Skin epidermis (tissue), 12 donors: ENCODE measurements around the gene KIN.
"Not testable (repeated sequence)": the region's sequence is repeated elsewhere in the genome, so short reads cannot be mapped to it uniquely, and the experiment has no call there.

Experiments
- H3K27ac ChIP-seq, 21 experiments: fragments of 200-600 bp; sonication (generic) in 11 of 21; one replicate each; pipeline ENCODE4 v1.5.0; 2020; ENCODE audit warnings: mild to moderate bottlenecking in 3 of 21, inconsistent platforms in 2 of 21, moderate library complexity in 2 of 21
- H3K4me3 ChIP-seq, 7 experiments: fragments of 200-600 bp; sonication (generic) in 2 of 7; one replicate each; pipeline ENCODE4 v1.5.0; 2020; ENCODE audit warnings: inconsistent platforms in 2 of 7, mild to moderate bottlenecking in 2 of 7, moderate library complexity in 1 of 7

The KIN gene

DNA sequence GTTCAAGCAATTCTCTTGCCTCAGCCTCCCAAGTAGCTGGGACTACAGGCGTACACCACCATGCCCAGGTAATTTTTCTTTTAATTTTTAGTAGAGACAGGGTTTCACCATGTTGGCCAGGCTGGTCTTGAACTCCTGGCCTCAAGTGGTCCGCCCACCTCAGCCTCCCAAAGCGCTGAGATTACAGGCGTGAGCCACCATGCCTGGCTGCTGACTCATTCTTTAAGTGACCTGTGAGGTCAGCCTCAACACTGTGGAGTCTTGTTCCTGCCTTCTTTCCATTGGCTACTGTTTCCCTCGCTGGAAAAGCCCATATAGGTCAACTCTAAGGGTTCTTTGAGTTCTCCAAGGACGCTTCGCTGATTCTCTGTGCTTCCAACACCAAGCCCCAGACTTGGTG lies 39.2 kb downstream of the KIN start:
- not testable (repeated sequence) for H3K27ac ChIP-seq, H3K4me3 ChIP-seq

DNA sequence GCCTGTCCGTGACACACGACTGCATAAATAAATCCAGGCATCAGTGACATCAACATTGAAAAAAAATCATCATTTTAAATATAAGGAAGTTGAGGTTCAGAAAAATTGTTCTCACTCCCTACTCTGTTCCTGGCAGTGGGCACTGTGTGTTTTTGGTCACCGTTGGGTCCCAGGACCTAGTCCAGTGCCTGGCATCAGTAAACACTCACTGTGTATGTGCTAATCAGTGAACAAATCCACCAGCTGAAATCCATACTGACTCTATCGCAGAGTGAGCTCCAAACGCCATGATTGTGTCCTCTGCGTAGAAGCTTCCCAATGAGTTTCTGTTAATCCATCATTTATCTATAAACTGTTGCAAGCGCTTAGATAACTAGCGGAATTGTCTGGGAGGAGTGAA lies 43.5 kb downstream of the KIN start:
- no peak overlapping the region for H3K27ac ChIP-seq

DNA sequence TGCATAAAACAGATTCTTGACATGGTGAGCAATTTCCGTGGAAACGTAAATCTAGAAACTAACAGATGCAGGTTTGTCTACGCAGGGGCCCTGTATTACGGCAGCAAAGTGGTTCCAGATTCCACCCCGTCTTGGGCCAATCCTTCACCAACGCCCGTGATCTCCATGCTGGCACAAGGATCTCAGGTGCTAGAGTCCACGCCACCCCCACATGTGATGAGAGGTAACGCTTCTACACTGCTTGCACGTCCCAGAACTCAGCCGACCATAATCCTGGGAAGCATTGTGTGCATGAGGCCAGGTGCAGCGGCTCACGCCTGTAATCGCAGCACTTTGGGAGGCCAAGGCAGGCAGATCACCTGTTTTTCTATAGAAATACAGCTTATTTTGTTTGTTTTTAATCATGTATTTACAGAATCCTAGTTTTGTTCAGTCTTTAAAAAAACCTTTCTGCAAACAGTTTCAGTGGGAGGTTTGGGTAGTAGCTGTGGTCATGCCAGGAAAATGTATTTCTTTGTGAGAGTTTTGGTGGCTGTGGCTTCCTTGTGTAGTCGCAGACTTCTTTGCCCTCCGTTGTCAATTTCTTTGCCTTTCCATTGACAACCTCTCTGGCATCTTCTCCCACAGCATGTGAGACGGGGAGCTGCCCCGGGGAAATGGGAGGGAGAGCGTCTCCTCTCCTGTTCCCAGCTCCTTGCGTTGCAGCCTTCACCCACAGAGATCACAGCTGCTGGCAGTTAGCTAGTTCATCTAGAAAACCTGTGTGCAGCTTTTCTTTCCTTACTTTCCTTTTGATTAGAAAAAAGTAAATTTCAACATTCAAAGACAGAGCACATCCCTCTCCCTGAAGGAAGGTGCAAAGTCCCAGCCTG lies 49.0 kb downstream of the KIN start:
- no peak overlapping the region for H3K4me3 ChIP-seq
- no peak overlapping the region for H3K27ac ChIP-seq

More for the DNA sequence above, 43.5 kb downstream of the KIN start:
- H3K4me3 ChIP-seq, result no peak overlapping the region

DNA sequence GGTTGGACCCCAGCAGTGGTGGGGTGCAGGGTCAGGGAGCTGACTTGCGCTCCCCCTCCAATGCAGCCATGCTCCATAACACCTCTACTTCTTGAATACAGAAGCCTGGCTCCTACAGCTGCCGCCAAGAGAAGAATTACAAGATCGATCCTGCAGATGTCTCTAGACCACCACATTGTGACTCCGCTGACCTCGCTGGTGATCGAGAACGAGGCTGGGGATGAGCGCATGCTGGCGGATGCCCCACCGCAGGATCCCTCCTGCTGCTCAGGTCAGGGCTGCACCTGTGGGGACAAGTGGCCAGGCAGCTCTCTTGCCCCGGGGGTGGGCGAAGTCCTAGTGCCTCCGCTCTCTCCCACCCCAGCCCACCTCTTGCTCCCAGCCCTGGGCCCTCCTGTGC lies 53.0 kb downstream of the KIN start:
- no peak overlapping the region for H3K4me3 ChIP-seq
- no peak overlapping the region for H3K27ac ChIP-seq

DNA sequence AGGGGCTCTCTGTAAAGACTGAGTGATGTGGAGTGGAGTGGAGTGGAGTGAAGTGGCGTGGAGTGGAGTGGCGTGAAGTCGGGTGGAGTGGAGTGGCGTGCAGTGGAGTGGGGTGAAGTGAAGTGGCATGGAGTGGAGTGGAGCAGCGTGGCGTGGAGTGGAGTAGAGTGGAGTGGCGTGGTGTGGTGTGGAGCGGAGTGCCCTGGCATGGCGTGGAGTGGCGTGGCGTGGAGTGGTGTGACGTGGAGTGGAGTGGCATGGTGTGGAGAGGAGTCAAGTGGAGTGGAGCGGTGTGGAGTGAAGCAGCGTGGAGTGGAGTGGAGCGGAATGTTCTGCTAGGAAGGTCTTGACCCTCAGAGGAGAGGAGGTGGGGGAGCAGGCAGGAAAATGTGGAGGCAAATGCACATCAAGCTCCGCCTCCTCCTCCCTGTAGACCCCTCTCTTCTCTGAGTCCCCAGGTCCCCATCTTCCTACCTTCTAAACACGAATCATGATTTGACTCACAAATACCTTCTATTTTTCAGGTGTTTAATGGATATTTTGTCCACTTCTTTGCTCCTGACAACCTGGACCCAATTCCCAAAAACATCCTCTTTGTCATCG lies 64.8 kb downstream of the KIN start:
- no peak overlapping the region for H3K4me3 ChIP-seq
- H3K27ac ChIP-seq, result no peak overlapping the region

DNA sequence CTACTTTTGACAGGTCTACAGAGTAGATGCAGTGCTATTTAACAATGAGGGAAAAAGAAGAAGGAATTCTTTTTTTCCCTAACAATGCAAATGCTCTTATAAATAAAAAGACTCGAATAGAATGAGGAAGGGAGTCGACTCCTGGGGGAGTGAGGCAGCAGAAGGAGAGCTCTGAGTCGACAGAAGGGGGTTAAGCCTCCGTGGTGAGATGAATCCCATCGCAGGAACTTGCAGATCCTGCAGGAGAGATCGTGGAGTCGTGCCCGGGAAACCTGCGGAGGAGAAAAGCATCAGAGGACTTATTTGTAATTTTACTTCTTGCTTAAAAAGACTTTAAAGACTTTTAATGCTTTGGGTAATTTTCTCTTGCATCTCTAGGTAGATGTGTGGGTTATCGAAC lies 67.3 kb downstream of the KIN start:
- H3K27ac ChIP-seq, result no peak overlapping the region
- H3K4me3 ChIP-seq, result no peak overlapping the region

DNA sequence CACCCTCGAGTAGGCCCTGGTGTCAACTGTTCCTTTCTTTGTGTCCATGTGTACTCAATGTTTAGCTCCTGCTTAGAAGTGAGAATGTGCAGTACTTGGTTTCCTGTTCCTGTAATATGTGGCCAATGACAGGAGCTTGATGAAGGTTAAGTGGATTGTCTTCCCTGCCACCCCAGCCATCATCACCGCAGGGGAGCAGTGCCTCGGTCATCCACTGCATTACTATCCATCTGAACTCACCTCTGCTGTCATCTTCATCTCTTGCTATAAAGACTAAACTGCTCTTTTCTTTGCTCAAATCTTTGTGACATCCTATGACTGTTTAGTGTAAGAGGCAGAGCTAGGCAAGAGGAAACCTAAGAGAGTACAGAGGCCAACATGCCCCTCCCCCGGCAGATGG lies 69.1 kb downstream of the KIN start:
- no peak overlapping the region for H3K27ac ChIP-seq
- no peak overlapping the region for H3K4me3 ChIP-seq

DNA sequence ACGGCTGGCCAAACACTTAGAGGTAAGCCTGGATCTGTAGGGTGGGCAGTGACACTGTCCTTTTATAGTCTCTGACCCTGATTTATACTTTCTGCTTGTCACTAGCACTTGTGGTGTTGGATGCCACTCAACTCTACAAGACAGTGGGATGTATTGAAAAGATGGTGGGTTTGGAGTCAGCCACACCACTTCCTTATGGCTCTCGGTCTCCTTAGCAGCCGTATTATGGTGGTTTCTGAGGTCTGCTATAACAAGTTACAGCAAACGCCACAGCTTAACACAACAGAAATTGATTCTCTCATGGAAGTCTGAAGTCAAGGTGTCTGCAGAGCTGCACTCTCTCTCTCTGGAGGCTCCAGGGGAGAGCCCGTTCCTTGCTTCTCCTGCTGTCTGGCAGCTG lies 70.0 kb downstream of the KIN start:
- H3K27ac ChIP-seq, result no peak overlapping the region

DNA sequence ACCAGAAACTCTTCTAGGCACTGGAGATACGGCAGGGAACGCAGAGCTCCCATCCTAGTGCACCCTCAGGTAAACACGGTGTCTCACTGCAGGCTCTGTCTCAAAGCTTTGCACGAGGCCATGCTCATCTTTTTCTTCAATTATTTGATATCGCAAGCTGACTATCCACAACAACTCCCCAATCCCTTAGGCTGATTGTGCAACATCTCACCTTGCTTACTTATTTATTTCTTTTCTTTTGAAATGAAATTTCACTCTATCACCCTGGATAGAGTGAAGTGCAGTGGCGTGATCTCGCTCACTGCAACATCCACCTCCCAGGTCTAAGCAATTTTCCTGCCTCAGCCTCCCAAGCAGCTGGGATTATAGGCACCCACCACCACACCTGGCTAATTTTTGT lies 72.3 kb downstream of the KIN start:
- no peak overlapping the region for H3K27ac ChIP-seq
- H3K4me3 ChIP-seq, result no peak overlapping the region

More for the DNA sequence above, 70.0 kb downstream of the KIN start:
- H3K4me3 ChIP-seq, result no peak overlapping the region

DNA sequence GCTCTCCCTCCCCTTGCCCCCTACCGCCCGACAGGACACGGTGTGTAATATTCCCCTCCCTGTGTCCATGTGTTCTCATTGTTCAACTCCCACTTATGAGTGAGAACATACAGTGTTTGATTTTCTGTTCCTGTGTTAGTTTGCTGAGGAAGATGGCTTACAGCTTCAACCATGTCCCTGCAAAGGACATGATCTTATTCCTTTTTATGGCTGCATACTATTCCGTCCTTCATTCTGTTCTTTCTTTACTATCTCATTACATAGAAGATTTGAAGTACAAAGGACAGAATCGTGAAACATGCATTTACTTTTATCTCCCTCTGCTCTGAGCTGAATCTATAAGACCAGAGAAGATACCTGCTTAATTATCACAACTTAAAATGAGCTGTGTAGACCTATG lies 76.7 kb downstream of the KIN start:
- not testable (repeated sequence) for H3K4me3 ChIP-seq, H3K27ac ChIP-seq

DNA sequence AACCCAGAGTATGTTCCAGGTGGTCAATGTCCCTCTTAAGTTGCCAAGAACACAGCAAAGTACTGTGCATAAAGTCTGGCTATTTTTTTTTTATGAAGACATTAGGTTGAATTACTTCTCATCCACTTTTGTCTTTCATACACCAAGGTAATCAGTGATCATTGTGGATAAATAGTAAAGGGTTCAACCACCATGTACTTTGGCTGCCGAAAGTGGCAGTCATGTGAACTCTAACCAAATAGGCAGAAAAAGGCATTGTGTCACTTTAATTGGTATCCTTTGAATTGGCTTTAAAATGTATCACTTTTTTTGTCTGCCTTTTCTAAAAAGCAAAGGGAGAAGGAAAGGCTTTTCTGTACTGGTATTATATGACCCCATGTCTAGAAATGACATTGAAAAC lies 77.3 kb downstream of the KIN start:
- Histone ChIP-seq H3K27ac (no peak overlapping the region), H3K4me3 (no peak overlapping the region)

DNA sequence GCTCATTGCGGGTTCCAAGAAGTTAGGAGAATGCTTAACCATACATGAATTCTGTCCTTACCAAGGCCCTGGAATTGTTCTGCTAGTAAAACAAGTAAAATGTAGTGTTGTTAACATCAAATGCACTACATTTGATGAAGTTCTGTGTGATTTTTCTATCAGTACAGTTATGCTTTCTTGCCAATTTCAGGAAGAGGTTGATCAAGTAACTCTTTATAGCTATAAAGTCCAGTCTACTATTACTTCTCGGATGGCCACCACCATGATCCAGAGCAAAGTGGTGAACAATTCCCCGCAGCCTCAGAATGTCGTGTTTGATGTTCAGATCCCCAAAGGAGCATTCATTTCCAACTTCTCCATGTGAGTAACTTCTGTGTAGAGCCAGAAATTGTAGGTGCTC lies 79.0 kb downstream of the KIN start:
- H3K4me3 ChIP-seq, result no peak overlapping the region
- no peak overlapping the region for H3K27ac ChIP-seq

DNA sequence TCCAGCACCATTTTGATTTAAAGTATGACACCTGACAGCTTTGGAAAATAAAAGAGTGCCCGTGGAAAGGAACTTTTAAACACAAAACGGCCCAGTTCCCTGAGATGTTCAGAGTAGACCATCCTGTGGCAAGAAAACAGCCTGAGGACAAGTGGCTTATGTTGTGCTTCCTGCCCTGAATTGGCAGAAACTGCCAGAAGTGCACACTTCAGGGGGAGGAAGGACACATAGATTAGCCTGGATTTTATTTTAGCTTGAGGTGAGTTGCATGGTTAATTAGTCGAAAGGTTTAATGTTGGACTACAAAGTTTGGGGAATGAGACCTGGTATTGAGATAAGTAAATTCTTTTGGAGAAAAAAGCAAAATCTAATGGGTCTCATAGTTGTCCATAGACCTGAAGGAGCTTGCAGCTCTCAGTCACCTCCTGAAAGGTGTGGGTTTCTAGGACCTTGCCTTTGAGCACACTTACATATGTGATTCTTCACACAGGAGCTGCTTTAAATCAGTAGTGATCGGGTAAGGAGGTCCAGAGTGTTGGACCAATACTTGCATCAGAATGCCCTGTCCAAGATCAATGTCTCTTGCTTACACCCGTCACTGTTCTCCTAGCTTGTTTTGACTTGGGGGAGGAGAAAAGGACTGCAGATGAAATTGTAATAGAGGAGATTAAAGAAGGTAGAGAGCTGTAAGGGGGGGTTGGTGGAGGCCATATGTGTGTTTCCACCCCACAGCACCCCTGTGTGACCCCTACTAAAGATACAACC lies 79.8 kb downstream of the KIN start:
- no peak overlapping the region for H3K4me3 ChIP-seq
- H3K27ac ChIP-seq, result no peak overlapping the region

DNA sequence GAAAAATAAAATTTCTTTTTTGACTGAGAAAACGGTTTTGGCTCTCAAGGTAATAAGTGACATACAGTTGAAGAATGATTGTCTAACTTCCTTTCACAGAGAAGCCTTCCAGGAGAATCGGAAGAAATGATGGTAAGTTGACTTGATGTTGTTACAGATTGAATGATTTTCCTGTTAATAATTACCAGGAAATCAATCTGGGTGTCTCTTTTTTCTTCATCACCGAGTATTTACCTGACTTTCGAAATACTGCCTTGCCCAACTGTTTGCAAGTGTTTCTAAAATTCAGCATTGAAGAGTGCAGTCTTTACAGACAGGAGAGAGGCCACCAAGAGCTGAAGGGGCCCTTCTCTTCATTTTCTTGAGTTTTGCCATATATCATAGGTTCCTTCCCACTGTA lies 80.7 kb downstream of the KIN start:
- Histone ChIP-seq H3K27ac (no peak overlapping the region), H3K4me3 (no peak overlapping the region)

DNA sequence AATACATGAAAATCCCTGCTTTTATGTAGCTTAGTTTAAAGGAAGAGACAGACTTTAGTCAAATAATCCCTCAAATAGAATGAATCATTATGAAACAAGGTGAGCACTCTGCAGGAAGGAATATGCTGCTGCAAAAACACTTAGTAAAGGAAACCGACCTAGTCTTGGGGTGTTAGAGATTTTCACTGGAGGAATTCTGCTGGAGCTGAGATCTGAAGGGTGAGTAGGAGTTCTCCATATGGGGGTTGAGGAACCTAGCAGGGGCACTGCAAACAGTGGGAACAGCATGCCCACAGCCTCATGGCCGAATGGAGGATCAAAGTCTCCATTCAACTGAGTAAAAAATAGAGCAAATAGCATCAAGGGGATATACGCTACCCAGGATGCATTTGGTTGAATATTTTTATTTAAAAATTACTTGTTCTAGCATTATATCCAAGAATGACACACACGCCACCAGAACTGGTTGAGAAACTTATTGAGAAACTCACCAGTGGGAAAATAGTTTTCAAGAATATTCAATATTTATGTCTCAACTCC lies 81.2 kb downstream of the KIN start:
- no peak overlapping the region for H3K27ac ChIP-seq
- H3K4me3 ChIP-seq, result no peak overlapping the region

DNA sequence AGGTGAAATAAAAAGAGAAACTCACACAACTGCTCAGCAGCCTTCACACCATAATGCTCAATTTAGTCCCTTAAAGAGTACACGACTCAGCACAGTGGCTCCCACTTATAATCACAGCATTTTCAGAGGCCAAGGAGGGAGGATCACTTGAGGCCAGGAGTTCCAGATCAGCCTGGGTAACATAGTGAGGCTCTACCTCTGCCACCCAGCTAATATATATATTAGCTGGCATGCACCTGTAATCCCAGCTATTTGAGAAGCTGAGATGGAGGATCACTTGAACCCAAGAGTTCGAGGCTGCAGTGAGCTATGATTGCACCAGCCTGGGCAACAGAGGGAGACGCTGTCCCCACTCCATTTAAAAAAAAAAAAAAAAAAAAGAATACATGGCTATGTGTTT lies 82.5 kb downstream of the KIN start:
- H3K27ac ChIP-seq, result no peak overlapping the region
- no peak overlapping the region for H3K4me3 ChIP-seq

DNA sequence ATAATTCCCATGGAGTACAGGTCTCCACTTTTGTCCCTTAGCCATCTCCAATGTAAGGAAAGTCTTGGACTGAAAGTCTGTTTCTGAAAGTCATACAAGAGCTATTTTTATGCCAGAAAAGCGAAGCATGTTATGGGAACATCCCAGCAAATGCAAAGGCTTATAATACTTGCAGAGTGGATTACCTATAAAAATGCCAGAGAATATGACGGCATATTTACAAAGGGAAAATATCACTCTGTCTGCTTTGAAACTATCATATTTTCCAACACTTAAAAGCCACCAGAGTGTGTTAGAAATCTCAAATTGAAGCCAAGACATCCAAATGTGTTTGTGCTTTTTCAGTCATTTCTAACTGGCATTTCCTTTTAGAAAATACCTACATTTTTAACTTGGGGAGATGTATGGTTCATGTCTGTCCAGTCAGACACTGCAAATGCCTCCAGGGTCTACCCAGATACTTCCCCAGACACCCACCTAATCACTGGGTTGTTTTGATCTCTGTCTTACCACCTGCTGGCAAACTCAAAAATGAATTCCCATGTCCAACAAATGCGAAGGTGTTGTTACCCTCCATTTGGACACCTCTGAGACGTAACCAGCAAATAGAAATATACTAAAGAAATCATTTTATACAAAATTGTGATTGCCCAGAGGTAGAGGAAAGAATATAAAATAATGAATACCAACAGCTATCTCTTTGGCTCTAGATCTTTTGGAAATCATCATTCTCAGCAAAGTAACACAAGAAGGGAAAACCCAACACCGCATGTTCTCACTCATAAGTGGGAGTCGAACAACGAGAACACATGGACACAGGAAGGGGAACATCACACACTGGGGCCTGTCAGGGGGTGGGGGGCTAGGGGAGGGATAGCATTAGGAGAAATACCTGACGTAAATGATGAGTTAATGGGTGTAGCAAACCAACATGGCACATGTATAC lies 83.4 kb downstream of the KIN start:
- H3K27ac ChIP-seq, result no peak overlapping the region
- no peak overlapping the region for H3K4me3 ChIP-seq

DNA sequence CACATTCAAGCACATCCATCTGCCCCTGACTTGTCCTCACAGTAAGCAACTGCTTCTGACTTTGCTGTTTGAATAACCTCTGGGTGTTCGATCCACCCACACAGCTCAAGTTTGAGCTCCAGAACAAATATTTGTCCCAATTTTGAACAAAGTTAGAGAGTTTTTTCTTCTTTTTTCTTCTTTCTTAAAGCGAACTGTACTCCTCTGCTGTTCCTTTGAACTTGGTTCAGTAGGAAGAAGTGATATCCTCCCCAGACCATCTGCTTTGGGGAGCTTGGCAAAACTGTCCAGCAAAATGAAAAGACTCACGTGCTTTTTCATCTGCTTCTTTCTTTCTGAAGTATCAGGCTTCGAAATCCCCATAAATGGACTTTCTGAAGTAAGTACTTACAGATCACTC lies 84.7 kb downstream of the KIN start, which contains the start of gene ITIH2:
ITIH2 (plus strand) TSS at position 177 of the 400 bp plus-strand sequence; CDS start at position 296, 119 bp downstream.
- Histone ChIP-seq H3K27ac (no peak within 1 kb of the TSS), H3K4me3 (no peak within 1 kb of the TSS)

DNA sequence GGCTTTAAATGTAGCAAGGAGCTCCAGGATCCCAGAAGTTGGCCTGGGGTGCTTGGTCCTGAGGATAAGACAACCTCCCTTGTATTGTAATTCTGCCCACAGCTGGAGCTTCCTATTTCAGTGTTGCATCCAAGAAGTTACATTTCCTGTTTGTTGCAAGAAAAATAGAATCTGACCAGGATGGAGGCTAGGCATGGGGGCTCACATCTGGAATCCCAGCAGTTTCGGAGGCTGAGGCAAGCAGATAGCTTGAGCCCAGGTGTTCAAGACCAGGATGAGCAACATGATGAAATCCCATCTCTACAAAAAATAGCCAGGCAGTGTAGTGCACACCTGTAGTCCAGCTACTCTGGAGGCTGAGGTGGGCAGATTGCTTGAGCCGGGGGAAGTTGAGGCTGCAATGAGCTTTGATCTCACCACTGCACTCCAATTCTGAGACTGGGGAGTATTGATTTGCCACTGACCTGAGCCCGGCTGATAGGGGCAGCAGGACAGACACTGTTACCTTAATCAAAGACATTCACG lies 85.4 kb downstream of the KIN start:
- no peak overlapping the region for H3K27ac ChIP-seq
- H3K4me3 ChIP-seq, result no peak overlapping the region
